Measurements from ENCODE around the gene CKAP2L. TPM values are rescaled to one million over a fixed set of nuclear protein-coding genes. Genes with fewer than 3 reads are reported as not detected.
A peak's percentile ranks its signal among the peaks of the same experiment; 100 is the strongest.

The CKAP2L gene
- total and polyA plus RNA-seq, 9 of the 15 experiments (the other 6 are each of a cell fraction or from before 2014, with no cell fraction given): 10.4 to 21.9 (median 14.2) TPM

DNA sequence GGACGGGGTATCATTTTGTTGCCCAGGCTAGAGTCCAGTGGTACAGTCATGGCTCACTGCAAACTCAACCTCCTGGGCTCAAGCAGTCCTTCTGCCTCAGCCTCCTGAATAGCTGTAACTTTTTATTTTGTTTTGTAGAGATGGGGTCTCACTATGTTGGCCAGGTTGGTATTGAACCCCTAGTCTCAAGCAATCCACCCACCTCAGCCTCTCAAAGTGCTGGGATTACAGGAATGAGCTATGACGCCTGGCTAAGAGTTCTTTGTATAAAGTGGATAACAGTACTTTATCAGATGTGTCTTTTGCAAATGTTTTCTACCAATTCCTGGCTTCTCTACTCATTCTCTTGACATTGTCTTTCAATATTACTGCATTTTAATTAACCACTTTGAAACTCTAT is 60.7 kb downstream of the CKAP2L start:
- H4K20me1 ChIP-seq (replicated peaks; ENCODE audit: control insufficient read depth, insufficient read depth, low read length): no peaks in the 10 kb centered on the region
- ChIA-PET CTCF (ENCODE audit: low intra/inter-chr PET ratio) (no interaction called here), POLR2A (no interaction called here)
- TF ChIP-seq SAFB2 (IDR thresholded peaks at IDR 0.05; ENCODE audit: borderline replicate concordance, low read depth, low read length, severe bottlenecking): no peak
- TF ChIP-seq PCBP1 (IDR thresholded peaks at IDR 0.05; ENCODE audit: low read depth, low read length, poor library complexity, severe bottlenecking): no peak
- no peak for TF ChIP-seq MTA2 (IDR thresholded peaks at IDR 0.05; ENCODE audit: low read depth)
- no peak for TF ChIP-seq ZNF785 (CRISPR knock-in tag; IDR thresholded peaks at IDR 0.05)
- TF ChIP-seq, protein P1, sequence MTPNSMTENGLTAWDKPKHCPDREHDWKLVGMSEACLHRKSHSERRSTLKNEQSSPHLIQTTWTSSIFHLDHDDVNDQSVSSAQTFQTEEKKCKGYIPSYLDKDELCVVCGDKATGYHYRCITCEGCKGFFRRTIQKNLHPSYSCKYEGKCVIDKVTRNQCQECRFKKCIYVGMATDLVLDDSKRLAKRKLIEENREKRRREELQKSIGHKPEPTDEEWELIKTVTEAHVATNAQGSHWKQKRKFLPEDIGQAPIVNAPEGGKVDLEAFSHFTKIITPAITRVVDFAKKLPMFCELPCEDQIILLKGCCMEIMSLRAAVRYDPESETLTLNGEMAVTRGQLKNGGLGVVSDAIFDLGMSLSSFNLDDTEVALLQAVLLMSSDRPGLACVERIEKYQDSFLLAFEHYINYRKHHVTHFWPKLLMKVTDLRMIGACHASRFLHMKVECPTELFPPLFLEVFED (CRISPR knock-in tag; conservative IDR thresholded peaks at IDR 0.05): no peak
- no peak for TF ChIP-seq TOE1 (IDR thresholded peaks at IDR 0.05; ENCODE audit: borderline replicate concordance)
- no peak for TF ChIP-seq TOE1 (CRISPR knock-in tag; IDR thresholded peaks at IDR 0.05; ENCODE audit: borderline replicate concordance, low read depth)
- no peak for TF ChIP-seq ZNF75A (CRISPR knock-in tag; IDR thresholded peaks at IDR 0.05)
- no peak for TF ChIP-seq TGIF2 (CRISPR knock-in tag; IDR thresholded peaks at IDR 0.05)
- TF ChIP-seq ZNF121 (CRISPR knock-in tag; conservative IDR thresholded peaks at IDR 0.05): peak; percentile 89
- TF ChIP-seq EWSR1 (IDR thresholded peaks at IDR 0.05; ENCODE audit: borderline replicate concordance, low read depth, partially characterized antibody): no peak
- no peak for TF ChIP-seq NELFE (IDR thresholded peaks at IDR 0.05; ENCODE audit: insufficient read depth, insufficient read length)
- no peak for TF ChIP-seq ILF3 (IDR thresholded peaks at IDR 0.05; ENCODE audit: borderline replicate concordance)
- TF ChIP-seq RBM25 (IDR thresholded peaks at IDR 0.05; ENCODE audit: low read depth, low read length, severe bottlenecking): peak; percentile 54
- TF ChIP-seq YY1 (IDR thresholded peaks at IDR 0.05; ENCODE audit: borderline replicate concordance in 1 of 3, control insufficient read depth in 1 of 3, extremely low read depth in 1 of 3, insufficient read depth in 3 of 3, insufficient read length in 1 of 3, insufficient replicate concordance in 2 of 3, low read depth in 1 of 3, low read length in 2 of 3): no peak
- TF ChIP-seq, protein P2, sequence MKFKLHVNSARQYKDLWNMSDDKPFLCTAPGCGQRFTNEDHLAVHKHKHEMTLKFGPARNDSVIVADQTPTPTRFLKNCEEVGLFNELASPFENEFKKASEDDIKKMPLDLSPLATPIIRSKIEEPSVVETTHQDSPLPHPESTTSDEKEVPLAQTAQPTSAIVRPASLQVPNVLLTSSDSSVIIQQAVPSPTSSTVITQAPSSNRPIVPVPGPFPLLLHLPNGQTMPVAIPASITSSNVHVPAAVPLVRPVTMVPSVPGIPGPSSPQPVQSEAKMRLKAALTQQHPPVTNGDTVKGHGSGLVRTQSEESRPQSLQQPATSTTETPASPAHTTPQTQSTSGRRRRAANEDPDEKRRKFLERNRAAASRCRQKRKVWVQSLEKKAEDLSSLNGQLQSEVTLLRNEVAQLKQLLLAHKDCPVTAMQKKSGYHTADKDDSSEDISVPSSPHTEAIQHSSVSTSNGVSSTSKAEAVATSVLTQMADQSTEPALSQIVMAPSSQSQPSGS (CRISPR knock-in tag; IDR thresholded peaks at IDR 0.05): no peak
- no peak for TF ChIP-seq ZNF584 (CRISPR knock-in tag; IDR thresholded peaks at IDR 0.05; ENCODE audit: low read depth)
- H3K27me3 ChIP-seq (ENCODE audit: control insufficient read depth in 2 of 2, insufficient read depth in 2 of 2, low read length in 2 of 2): no peaks in the 10 kb centered on the region
- no peak overlapping the region for H3K9ac ChIP-seq (ENCODE audit: insufficient read depth in 1 of 2, low read depth in 2 of 2, low read length in 2 of 2)
- H3K79me2 ChIP-seq (ENCODE audit: control insufficient read depth, insufficient read depth, low read length): no peaks in the 10 kb centered on the region
- 63% methylated on average over 2 of the region's 2 CpGs for WGBS (ENCODE audit: insufficient coverage, low coverage, missing lambda C conversion rate)
- in situ Hi-C loops (cut with MboI): no loop called here
- intact Hi-C loops (cut with micrococcal nuclease): no loop called here
- H3K9me3 ChIP-seq (replicated peaks; ENCODE audit: control insufficient read depth, insufficient read depth, low read depth, low read length): no peaks in the 10 kb centered on the region
- BruUV-seq (replicated peaks): no TSS peak
- no peak overlapping the region for H3K4me2 ChIP-seq (ENCODE audit: insufficient read depth, low read length)
- FAIRE-seq (no peak), DNase-seq (ENCODE audit: extremely low read depth in 1 of 4, low spot score in 3 of 4) (no peak), ATAC-seq (no peak)
- no peak overlapping the region for H2AFZ ChIP-seq (ENCODE audit: low read depth, low read length)
- no peak overlapping the region for H3K4me3 ChIP-seq
- no peaks in the 10 kb centered on the region for H3K9me1 ChIP-seq (ENCODE audit: control insufficient read depth, insufficient read depth, low read length)
- no peaks in the 10 kb centered on the region for H3K36me3 ChIP-seq (ENCODE audit: control insufficient read depth, insufficient read depth, low read length)
- no peak overlapping the region for H3K27ac ChIP-seq (ENCODE audit: extremely low read depth, low read depth, low read length)
- H3K4me1 ChIP-seq (replicated peaks in 1 of 2; ENCODE audit: control insufficient read depth in 2 of 2, insufficient read depth in 2 of 2, low read length in 2 of 2): peaks cover 24 to 64% of the 10 kb centered on the region in 2 experiments
